Upper lobe of left lung (tissue), 6 donors: ENCODE results near the gene NLGN1. TPM values are rescaled to one million over a fixed set of nuclear protein-coding genes. Genes with fewer than 3 reads are reported as not detected.
A peak's percentile ranks its signal among the peaks of the same experiment; 100 is the strongest.

Experiments
- ATAC-seq, 2 donors: fragments of 200-7000 bp; cut with Tn5 transposase; one replicate each; pipeline ENCODE4 v1.9.1; 2022; ENCODE audit warnings: mild to moderate bottlenecking in 2 of 2, moderate library complexity in 2 of 2; ENCODE audit not compliant: low FRiP score in 2 of 2
- DNase-seq, 2 donors: peaks; one replicate each; pipeline ENCODE4 v3.0.0-alpha.2; 2019 to 2020
- H3K27ac ChIP-seq, 4 donors: fragments of 200-600 bp; sonication (generic); one replicate each; pipeline ENCODE4 v1.5.1; 2016 to 2019
- H3K27me3 ChIP-seq, 4 donors: fragments of 200-600 bp; sonication (generic); one replicate each; pipeline ENCODE4 v1.5.1; 2017 to 2019
- H3K36me3 ChIP-seq, 4 donors: fragments of 200-600 bp; sonication (generic); one replicate each; pipeline ENCODE4 v1.5.1; 2016 to 2019
- H3K4me1 ChIP-seq, 4 donors: fragments of 200-600 bp; sonication (generic); one replicate each; pipeline ENCODE4 v1.5.1; 2018 to 2019
- H3K4me3 ChIP-seq, 4 donors: fragments of 200-600 bp; sonication (generic); one replicate each; pipeline ENCODE4 v1.5.1; 2017 to 2019; ENCODE audit warnings: mild to moderate bottlenecking in 2 of 4, moderate library complexity in 1 of 4
- H3K9me3 ChIP-seq, 4 donors: fragments of 200-600 bp; sonication (generic); one replicate each; pipeline ENCODE4 v1.5.1; 2018 to 2019
- EP300 ChIP-seq, 4 donors: sonication (generic); formaldehyde crosslinking; IDR thresholded peaks; one replicate each; pipeline ENCODE4 v1.5.1; 2017; ENCODE audit warnings: antibody characterized with exemption in 4 of 4, control low read depth in 2 of 4
- POLR2A ChIP-seq, 4 donors: fragments of 450-650 bp; IDR thresholded peaks; one replicate each; pipeline ENCODE4 v1.5.1; 2016 to 2017; ENCODE audit warnings: antibody characterized with exemption in 4 of 4, mild to moderate bottlenecking in 2 of 4
- POLR2AphosphoS5 ChIP-seq, 2 donors: sonication (generic); formaldehyde crosslinking; IDR thresholded peaks; one replicate each; pipeline ENCODE4 v1.5.1; 2017; ENCODE audit warnings: antibody characterized with exemption in 2 of 2
- WGBS, 2 donors: methylation state at CpG; one replicate each; pipeline ENCODE4 v1.1.5; 2017 to 2018; 5-methylcytosine and 5-hydroxymethylcytosine counted together
- total RNA-seq, 6 donors: library from RNA; depleted of rRNA in 4 of 6; stranded (reverse); fragments of >200 nt in 4 of 6; gene quantifications; one replicate each; pipeline versions ENCODE4 v1.1.0 to v1.2.1, GENCODE V29; 2016 to 2021
- TF ChIP-seq, protein P1 (sequence below), 6 experiments: fragments of 450-650 bp in 4 of 6; fragments of 200-600 bp in 2 of 6; sonication (generic) in 2 of 6; IDR thresholded peaks; one replicate each; pipeline ENCODE4 v1.5.1; 2016 to 2019; ENCODE audit warnings: antibody characterized with exemption in 6 of 6
- donor health status: DM: no; HTN: no; CAD: no; lungs with moderate emphysema.
- donor health status: DM: no; HTN: yes; CAD: no; lungs with severe emphysema.

Gene NLGN1
- total RNA-seq, 6 donors from 2014 or later = under 0.01 to 3.5 (median 1.9) TPM

DNA sequence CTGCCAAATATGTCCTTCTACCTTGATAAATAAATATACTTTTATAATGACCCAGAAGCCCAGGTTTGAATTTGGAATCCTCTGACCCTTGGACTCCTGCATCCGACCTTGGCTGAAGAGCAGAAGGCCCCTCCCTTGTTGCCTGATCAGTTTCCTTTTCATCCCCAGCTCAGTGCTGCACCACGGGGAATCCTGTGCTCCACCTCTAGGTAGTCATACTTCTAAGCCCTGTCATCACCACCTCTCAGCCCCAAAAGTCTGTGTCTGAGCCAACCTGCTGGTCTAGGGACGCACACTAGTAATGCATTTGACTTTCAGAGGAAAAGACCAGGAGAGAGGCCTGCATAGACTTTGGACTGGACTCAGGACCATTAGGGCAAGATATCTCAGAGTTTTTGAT, 310.6 kb downstream of the NLGN1 start:
- TF ChIP-seq POLR2A (IDR thresholded peaks at IDR 0.05) (no peak), POLR2AphosphoS5 (IDR thresholded peaks at IDR 0.05) (no peak), EP300 (IDR thresholded peaks at IDR 0.05) (no peak)
- TF ChIP-seq, protein P1, sequence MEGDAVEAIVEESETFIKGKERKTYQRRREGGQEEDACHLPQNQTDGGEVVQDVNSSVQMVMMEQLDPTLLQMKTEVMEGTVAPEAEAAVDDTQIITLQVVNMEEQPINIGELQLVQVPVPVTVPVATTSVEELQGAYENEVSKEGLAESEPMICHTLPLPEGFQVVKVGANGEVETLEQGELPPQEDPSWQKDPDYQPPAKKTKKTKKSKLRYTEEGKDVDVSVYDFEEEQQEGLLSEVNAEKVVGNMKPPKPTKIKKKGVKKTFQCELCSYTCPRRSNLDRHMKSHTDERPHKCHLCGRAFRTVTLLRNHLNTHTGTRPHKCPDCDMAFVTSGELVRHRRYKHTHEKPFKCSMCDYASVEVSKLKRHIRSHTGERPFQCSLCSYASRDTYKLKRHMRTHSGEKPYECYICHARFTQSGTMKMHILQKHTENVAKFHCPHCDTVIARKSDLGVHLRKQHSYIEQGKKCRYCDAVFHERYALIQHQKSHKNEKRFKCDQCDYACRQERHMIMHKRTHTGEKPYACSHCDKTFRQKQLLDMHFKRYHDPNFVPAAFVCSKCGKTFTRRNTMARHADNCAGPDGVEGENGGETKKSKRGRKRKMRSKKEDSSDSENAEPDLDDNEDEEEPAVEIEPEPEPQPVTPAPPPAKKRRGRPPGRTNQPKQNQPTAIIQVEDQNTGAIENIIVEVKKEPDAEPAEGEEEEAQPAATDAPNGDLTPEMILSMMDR (IDR thresholded peaks at IDR 0.05) = no peak
- H3K27ac ChIP-seq = no peak overlapping the region
- H3K4me1 ChIP-seq = no peaks in the 10 kb centered on the region
- H3K9me3 ChIP-seq = no peaks in the 10 kb centered on the region
- no peaks in the 10 kb centered on the region for H3K27me3 ChIP-seq
- no peak for DNase-seq
- H3K36me3 ChIP-seq = no peaks in the 10 kb centered on the region
- 81 to 87% methylated on average over 3 of the region's 3 CpGs for WGBS, 2 donors
- no peak overlapping the region for H3K4me3 ChIP-seq
- no peak for ATAC-seq

DNA sequence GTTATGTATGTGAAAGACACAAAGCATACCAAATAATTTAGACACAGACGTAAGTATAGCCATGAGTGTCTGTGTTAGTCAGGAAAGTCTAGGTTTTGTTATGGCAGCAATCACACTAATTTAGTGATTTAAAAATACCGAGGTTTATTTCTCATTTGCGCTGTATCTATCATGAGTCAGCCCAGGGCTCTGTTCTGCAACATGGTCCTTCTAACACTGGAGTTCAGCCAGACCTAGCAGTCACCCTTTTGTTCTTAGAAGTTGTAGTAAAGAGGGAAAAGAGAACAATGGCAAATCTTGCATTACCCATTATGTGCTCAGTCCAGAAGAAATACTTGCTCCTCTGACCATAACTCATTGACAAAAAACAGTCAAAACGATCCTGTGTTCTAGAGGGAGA, 311.5 kb downstream of the NLGN1 start:
- no peaks in the 10 kb centered on the region for H3K4me1 ChIP-seq
- TF ChIP-seq, protein P1 (IDR thresholded peaks at IDR 0.05) = no peak
- TF ChIP-seq POLR2A (IDR thresholded peaks at IDR 0.05) = no peak
- TF ChIP-seq EP300 (IDR thresholded peaks at IDR 0.05) = no peak
- no peak for TF ChIP-seq POLR2AphosphoS5 (IDR thresholded peaks at IDR 0.05)
- H3K36me3 ChIP-seq = no peaks in the 10 kb centered on the region
- H3K4me3 ChIP-seq = no peak overlapping the region
- no peaks in the 10 kb centered on the region for H3K9me3 ChIP-seq
- no peak overlapping the region for H3K27ac ChIP-seq
- DNase-seq (no peak), ATAC-seq (no peak)
- no peaks in the 10 kb centered on the region for H3K27me3 ChIP-seq
- 81 to 82% methylated on average over 4 of the region's 4 CpGs for WGBS, 2 donors

DNA sequence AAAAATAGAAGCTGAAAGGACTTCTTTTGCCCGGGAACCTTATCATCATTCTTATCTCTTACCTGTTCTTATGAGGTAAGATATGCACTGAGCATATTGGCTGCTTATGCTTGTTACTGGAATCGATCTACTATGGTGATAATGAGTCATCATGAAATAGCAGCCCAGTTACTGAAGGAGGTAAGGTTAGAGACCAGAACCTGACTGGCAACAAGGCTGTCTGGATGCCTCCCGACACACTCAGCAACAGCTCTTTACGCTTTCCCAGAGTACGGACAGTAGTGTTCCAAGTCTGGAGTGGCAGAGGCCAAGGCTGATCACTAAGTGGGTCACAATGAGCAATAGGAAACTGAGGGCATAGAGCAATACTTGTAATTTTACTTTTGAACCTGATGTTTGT, 314.1 kb downstream of the NLGN1 start:
- ATAC-seq = peak; percentile 31 to 53

DNA sequence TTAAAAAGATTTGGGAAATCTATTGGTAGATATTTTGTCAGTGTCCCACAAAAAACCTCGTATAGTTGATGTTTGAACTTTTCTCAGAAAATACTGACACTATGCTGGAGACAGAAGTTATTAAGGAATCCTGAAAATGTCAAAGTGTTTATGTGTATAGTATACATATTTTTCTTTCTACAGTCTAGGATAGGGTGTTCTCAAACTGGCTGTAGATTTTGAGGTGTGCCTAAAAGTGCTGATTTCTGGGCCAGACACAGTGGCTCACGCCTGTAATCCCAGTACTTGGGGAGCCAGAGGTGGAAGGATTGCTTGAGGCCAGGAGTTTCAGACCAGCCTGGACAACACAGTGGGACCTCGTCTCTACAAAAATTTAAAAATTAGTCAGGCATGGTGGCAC, 322.0 kb downstream of the NLGN1 start:
- ATAC-seq = no peak
- no peak for DNase-seq
- Histone ChIP-seq H3K4me1 (no peaks in the 10 kb centered on the region), H3K27ac (no peak overlapping the region), H3K9me3 (no peaks in the 10 kb centered on the region), H3K27me3 (no peaks in the 10 kb centered on the region), H3K4me3 (no peak overlapping the region), H3K36me3 (no peaks in the 10 kb centered on the region)
- TF ChIP-seq, protein P1 (IDR thresholded peaks at IDR 0.05) = no peak
- TF ChIP-seq EP300 (IDR thresholded peaks at IDR 0.05) = no peak
- no peak for TF ChIP-seq POLR2A (IDR thresholded peaks at IDR 0.05)
- no peak for TF ChIP-seq POLR2AphosphoS5 (IDR thresholded peaks at IDR 0.05)
- WGBS, 2 donors = 79 to 90% methylated on average over 3 of the region's 3 CpGs

More for the DNA sequence above, 314.1 kb downstream of the NLGN1 start:
- no peak overlapping the region for H3K4me3 ChIP-seq
- TF ChIP-seq, protein P1 (IDR thresholded peaks at IDR 0.05) = no peak
- no peak for TF ChIP-seq POLR2AphosphoS5 (IDR thresholded peaks at IDR 0.05)
- no peak for TF ChIP-seq POLR2A (IDR thresholded peaks at IDR 0.05)
- no peak for TF ChIP-seq EP300 (IDR thresholded peaks at IDR 0.05)
- no peaks in the 10 kb centered on the region for H3K27me3 ChIP-seq
- 53 to 55% methylated on average over 5 of the region's 5 CpGs for WGBS, 2 donors
- H3K9me3 ChIP-seq = no peaks in the 10 kb centered on the region
- no peak overlapping the region for H3K27ac ChIP-seq
- DNase-seq = peak in 1 of 2 donors; percentile 47
- H3K4me1 ChIP-seq = no peaks in the 10 kb centered on the region
- no peaks in the 10 kb centered on the region for H3K36me3 ChIP-seq

DNA sequence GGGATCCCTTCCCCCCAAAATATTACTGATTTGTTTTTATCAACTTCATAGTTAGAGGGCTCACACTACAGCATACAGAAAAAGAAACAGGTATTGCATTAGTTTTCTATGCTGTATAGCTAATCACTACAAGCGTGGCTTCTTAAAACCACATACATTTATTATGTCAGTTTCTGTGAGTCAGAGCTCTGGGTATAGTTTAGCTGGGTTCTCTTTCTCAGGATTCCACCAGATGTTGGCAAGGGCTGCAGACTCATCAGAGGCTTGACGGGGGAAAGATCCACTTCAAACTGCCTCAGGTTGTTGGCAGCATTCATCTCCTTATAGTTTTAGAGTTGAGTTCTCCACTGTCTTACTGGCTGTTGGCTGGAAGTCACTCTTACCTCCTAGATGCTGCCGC, 328.0 kb downstream of the NLGN1 start:
- TF ChIP-seq POLR2AphosphoS5 (IDR thresholded peaks at IDR 0.05) (no peak), EP300 (IDR thresholded peaks at IDR 0.05) (no peak)

More for the DNA sequence above, 328.0 kb downstream of the NLGN1 start:
- Histone ChIP-seq H3K27me3 (no peaks in the 10 kb centered on the region), H3K4me3 (no peak overlapping the region), H3K36me3 (no peaks in the 10 kb centered on the region), H3K27ac (no peak overlapping the region), H3K4me1 (no peaks in the 10 kb centered on the region), H3K9me3 (no peaks in the 10 kb centered on the region)
- 93 to 97% methylated on average over 3 of the region's 3 CpGs for WGBS, 2 donors
- DNase-seq = no peak
- no peak for ATAC-seq
